22Rv1 (cell line): ENCODE data around the gene RGS6.

Experiments
- ZFX ChIP-seq: fragments of 450-650 bp; IDR thresholded peaks from 2 replicates; pipeline ENCODE4 v1.6.1; 2017; ENCODE audit warnings: antibody characterized with exemption, borderline replicate concordance
- TF ChIP-seq, protein P1 (sequence below): fragments of 450-650 bp; IDR thresholded peaks from 2 replicates; pipeline ENCODE4 v1.5.1; 2017; ENCODE audit warnings: mild to moderate bottlenecking

DNA sequence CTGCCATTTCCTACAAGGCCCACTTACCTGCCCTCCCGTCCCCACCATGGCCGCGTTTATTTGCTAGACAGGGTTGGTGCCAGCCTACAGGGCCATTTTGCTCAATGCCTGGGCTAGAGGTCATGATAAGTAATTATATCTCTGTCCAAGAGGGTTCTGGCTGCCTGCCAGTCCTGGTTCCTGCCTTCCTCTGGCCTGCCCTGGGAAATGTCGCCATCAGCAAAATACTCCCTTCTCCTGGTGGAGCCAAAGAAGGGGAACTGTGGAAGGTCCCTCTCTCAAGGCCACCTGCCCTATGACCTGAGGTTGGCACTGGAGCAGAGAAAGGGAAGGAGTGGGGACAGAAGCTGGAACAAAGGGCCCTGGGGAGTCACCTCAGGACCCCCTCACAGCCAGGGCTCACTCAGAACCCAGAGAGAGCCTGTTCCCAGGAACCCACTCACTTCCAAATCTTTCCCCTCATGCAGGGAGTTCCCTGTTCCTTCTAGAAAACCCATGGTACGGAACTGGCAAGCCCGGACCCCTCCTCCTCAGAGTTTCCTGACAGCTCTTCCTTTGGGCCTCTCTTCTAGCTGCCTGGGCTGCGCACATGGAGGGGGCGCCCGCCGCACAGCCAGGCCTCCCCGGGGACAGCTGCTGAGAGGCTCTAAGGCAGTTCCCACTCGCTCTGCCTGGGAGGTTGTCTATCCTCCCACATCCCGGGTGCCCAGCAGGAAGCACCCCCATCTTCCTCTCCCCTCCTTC is 681.2 kb downstream of the RGS6 start:
- TF ChIP-seq, protein P1, sequence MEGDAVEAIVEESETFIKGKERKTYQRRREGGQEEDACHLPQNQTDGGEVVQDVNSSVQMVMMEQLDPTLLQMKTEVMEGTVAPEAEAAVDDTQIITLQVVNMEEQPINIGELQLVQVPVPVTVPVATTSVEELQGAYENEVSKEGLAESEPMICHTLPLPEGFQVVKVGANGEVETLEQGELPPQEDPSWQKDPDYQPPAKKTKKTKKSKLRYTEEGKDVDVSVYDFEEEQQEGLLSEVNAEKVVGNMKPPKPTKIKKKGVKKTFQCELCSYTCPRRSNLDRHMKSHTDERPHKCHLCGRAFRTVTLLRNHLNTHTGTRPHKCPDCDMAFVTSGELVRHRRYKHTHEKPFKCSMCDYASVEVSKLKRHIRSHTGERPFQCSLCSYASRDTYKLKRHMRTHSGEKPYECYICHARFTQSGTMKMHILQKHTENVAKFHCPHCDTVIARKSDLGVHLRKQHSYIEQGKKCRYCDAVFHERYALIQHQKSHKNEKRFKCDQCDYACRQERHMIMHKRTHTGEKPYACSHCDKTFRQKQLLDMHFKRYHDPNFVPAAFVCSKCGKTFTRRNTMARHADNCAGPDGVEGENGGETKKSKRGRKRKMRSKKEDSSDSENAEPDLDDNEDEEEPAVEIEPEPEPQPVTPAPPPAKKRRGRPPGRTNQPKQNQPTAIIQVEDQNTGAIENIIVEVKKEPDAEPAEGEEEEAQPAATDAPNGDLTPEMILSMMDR, result no peak
- no peak for TF ChIP-seq ZFX
